Left ventricle myocardium inferior (tissue), 1 donor: ENCODE measurements around the gene PQBP1. TPM values are rescaled to one million over a fixed set of nuclear protein-coding genes. Genes with fewer than 3 reads are reported as not detected.

Experiments used
- DNase-seq: peaks from one replicate; pipeline ENCODE4 v3.0.0-alpha.2; 2020
- H3K27ac ChIP-seq: fragments of 200-600 bp; replicated peaks from 2 replicates; pipeline ENCODE4 v1.8.0; 2021
- H3K27me3 ChIP-seq: fragments of 200-600 bp; 2 replicates; pipeline ENCODE4 v1.8.0; 2021; ENCODE audit warnings: low read depth
- H3K36me3 ChIP-seq: fragments of 200-600 bp; 2 replicates; pipeline ENCODE4 v1.8.0; 2021
- H3K4me1 ChIP-seq: fragments of 200-600 bp; 2 replicates; pipeline ENCODE4 v1.8.0; 2021
- H3K4me3 ChIP-seq: fragments of 200-600 bp; 2 replicates; pipeline ENCODE4 v1.8.0; 2021; ENCODE audit warnings: mild to moderate bottlenecking, moderate library complexity
- H3K9me3 ChIP-seq: fragments of 200-600 bp; replicated peaks from 2 replicates; pipeline ENCODE4 v1.8.0; 2021
- intact Hi-C: fragments of 100-400 bp; cut with micrococcal nuclease; formaldehyde crosslinking; loops from one replicate; pipeline ENCODE4 v1.11.0; 2022
- total RNA-seq: library from RNA; stranded (reverse); fragmentation: NEBNext Ultra II Directional; extraction: Animal tissue kit (Norgen Biotek cat#: 25700); gene quantifications from one replicate; pipeline ENCODE4 v1.2.1, GENCODE V29; 2021
- TF ChIP-seq, protein P1 (sequence below): fragments of 200-600 bp; IDR thresholded peaks from 2 replicates; pipeline ENCODE4 v1.8.0; 2021; ENCODE audit warnings: antibody characterized with exemption, mild to moderate bottlenecking, borderline replicate concordance
- donor health status: DM: no; HTN: yes; CAD: no; lungs with severe emphysema.

PQBP1 gene
- total RNA-seq, 1 donor from 2014 or later, result 60.3 TPM

DNA sequence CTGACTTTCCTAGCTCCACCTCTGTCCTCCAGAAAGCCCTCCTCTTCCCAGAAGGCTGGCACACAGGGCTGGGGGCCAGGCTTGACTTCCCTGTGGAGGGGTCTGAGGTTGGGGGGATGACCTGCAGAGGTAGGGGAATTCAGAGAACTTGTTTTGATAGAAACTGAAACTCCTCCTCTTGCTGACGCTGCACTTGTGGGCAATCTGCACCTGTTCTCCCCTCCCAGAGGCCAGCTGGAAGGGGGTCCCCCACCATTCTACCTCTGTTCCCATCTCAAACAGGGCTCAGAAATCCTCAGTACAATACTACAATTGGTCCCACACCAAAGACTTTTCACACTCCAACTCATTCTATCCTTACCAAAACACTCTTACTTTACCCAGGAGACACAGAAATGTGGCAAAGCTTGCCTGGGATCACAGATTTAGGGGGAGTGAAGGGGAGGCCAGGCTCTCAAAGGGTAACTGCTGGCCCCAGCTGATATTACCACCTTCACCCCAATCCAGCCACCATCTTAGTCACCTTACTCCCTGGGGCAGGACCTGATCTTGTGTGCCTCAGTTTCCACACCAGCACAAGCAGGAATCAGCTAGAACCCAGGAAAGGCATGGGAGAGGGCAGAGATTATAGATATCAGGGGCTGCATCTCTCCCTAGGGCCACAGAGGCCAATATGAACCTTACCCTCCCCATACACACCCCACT is 41.1 kb downstream of the PQBP1 start:
- intact Hi-C loops, result no loop called here
- Histone ChIP-seq H3K27me3 (no peaks in the 10 kb centered on the region), H3K27ac (no peak overlapping the region), H3K36me3 (peaks cover 7% of the 10 kb centered on the region), H3K4me3 (no peak overlapping the region), H3K4me1 (peaks cover 42% of the 10 kb centered on the region), H3K9me3 (no peaks in the 10 kb centered on the region)
- DNase-seq, result no peak
- TF ChIP-seq, protein P1, sequence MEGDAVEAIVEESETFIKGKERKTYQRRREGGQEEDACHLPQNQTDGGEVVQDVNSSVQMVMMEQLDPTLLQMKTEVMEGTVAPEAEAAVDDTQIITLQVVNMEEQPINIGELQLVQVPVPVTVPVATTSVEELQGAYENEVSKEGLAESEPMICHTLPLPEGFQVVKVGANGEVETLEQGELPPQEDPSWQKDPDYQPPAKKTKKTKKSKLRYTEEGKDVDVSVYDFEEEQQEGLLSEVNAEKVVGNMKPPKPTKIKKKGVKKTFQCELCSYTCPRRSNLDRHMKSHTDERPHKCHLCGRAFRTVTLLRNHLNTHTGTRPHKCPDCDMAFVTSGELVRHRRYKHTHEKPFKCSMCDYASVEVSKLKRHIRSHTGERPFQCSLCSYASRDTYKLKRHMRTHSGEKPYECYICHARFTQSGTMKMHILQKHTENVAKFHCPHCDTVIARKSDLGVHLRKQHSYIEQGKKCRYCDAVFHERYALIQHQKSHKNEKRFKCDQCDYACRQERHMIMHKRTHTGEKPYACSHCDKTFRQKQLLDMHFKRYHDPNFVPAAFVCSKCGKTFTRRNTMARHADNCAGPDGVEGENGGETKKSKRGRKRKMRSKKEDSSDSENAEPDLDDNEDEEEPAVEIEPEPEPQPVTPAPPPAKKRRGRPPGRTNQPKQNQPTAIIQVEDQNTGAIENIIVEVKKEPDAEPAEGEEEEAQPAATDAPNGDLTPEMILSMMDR, result no peak

DNA sequence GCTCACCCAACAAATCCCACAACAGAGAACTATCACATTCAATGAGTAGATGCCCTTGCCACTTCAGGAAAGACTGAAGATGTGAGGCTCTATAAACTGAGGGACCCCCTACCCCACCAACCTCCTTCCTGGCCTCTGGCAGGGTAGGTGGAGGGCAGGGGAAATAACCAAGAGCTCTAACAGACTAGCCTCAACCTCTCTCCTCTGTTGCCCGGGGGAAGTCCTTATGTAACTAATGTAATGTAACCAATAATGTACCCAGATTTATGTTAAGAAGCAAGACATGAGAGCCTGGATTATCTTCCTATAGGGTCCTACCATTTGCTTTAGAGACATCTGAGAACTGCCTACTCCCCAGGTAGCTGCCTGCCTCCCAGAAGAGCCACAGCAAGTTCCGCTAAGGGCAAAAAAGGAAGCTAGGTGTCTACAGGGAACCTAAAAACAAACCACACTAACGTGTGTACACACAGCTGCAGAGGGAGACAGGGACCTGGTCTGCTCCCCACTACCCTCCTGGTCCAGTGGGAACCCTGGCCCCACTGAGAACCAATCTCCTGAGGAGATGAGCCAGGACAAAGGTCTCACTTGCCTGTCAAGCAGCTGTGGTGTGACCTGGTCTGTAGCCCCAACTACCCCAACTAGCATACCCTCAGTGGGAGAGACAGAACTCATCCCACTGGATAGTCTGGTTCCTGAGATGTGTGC is 41.9 kb downstream of the PQBP1 start:
- H3K27ac ChIP-seq, result no peak overlapping the region
- H3K4me3 ChIP-seq, result no peak overlapping the region
- DNase-seq, result no peak
- no peaks in the 10 kb centered on the region for H3K9me3 ChIP-seq
- TF ChIP-seq, protein P1, result no peak
- H3K27me3 ChIP-seq, result no peaks in the 10 kb centered on the region
- H3K36me3 ChIP-seq, result no peaks in the 10 kb centered on the region
- H3K4me1 ChIP-seq, result peaks cover 42% of the 10 kb centered on the region
- intact Hi-C loops, result no loop called here

DNA sequence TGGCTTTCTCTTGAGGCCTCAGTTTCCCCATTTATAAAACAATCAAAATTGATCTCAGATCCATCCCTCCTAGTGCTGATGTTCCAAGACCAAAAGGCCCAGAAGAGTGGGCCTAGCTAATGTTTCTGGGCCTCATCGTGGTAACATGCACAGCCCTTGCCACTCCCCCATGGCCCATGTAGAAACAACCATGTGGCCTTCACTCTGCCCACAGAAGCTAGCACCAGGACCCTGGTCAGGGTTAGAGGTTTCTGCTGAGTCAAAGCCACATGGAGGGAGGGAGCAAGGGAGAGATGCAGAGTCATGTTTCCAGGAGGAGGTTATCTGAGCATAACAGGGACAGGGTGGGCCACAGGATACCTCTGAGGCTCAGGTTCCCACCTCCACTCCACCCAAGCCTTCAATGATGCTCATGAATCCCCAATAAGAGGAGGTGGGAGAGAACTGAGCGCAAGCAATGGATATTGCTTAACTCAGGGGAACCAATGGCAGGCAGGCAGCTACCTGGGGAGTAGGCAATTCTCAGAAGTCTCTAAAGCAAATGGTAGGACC is 42.8 kb downstream of the PQBP1 start:
- H3K36me3 ChIP-seq, result no peaks in the 10 kb centered on the region
- TF ChIP-seq, protein P1, result no peak
- H3K4me3 ChIP-seq, result no peak overlapping the region
- no peak overlapping the region for H3K27ac ChIP-seq
- no peak for DNase-seq
- no peaks in the 10 kb centered on the region for H3K27me3 ChIP-seq
- intact Hi-C loops, result no loop called here
- peaks cover 43% of the 10 kb centered on the region for H3K4me1 ChIP-seq
- no peaks in the 10 kb centered on the region for H3K9me3 ChIP-seq

GRCh38 chrX:48942895-48943294 is 45.2 kb downstream of the PQBP1 start:
- Histone ChIP-seq H3K4me3 (no peak overlapping the region), H3K27ac (no peak overlapping the region), H3K4me1 (peaks cover 40% of the 10 kb centered on the region), H3K27me3 (no peaks in the 10 kb centered on the region), H3K9me3 (no peaks in the 10 kb centered on the region), H3K36me3 (no peaks in the 10 kb centered on the region)
- intact Hi-C loops, result no loop called here
- TF ChIP-seq, protein P1, result no peak
- no peak for DNase-seq

DNA sequence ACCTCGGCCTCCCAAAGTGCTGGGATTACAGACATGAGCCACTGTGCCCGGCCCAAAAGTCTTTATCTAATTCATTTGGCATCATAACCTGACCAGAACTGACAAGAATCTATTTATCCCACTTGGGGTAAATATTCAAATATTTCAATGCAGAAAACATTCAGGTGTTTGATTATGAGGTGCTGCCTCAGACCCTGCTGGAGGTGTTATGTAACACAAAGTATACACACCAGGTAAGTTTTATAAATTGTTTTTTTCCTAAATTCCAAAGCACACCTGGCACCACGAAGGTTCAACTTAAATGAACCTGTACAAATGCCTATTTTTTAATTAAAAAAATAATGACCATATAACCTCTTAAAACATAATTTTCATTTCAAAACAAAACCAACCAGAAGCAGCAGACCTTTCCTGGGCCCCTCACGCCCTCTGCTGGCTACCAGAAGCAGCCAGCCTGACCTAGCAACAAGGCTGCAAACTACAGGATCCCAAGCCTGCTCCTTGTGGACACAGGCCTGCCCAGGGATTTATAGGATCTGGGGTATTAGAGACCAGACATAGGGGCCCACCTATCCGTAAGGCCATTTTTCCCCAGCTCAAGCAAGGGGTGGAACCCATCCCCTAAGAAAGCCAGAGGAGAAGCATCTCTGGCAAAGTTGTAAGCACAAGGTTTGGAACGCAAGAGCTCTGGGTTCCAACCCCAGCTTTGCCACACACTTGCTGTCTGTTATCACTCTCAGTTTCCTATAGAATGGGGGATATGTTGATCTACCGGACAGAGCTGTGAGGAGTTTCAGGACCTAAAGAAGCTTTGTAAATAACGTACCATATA is 48.0 kb downstream of the PQBP1 start:
- TF ChIP-seq, protein P1, result peak; percentile 71
- peak; percentile 22 for DNase-seq
- intact Hi-C loops, result no loop called here
- Histone ChIP-seq H3K4me3 (no peak overlapping the region), H3K27me3 (no peaks in the 10 kb centered on the region), H3K27ac (no peak overlapping the region), H3K9me3 (no peaks in the 10 kb centered on the region), H3K4me1 (peaks cover 20% of the 10 kb centered on the region), H3K36me3 (no peaks in the 10 kb centered on the region)
